GM12878 (cell line): Measurements from ENCODE around the gene PRDM16. TPM values are rescaled to one million over a fixed set of nuclear protein-coding genes. Genes with fewer than 3 reads are reported as not detected.

ENCODE experiments used
- ATAC-seq: fragments of 200-7000 bp; cut with Tn5 transposase; 3 replicates; pipeline ENCODE4 v1.9.1; 2020; ENCODE audit warnings: mild to moderate bottlenecking, moderate library complexity
- BruUV-seq: library from RNA; stranded (reverse); fragments of 400-500 nt; replicated peaks from 2 replicates; lab custom pipeline; 2021; lab: Mats Ljungman, UMichigan
- CTCF ChIA-PET: fragments of 300-600 bp; sonication (Branson Sonifier 250); formaldehyde crosslinking; extraction: SDS; loops from one replicate; lab custom pipeline; 2021; ENCODE audit warnings: inconsistent platforms; lab: Yijun Ruan, JAX
- POLR2A ChIA-PET: fragments of 350-600 bp; formaldehyde crosslinking; extraction: SDS; loops from one replicate; lab custom pipeline; 2021; ENCODE audit warnings: inconsistent platforms; lab: Charles Lee
- RAD21 ChIA-PET: fragments of 300-600 bp; sonication (Branson Sonifier 250); formaldehyde crosslinking; loops from one replicate; lab custom pipeline; 2023; ENCODE audit warnings: antibody characterized with exemption; ENCODE audit not compliant: unreplicated experiment; lab: Charles Lee
- SMC1A ChIA-PET: fragments of 300-600 bp; sonication (Branson Sonifier 250); formaldehyde crosslinking; loops from one replicate; lab custom pipeline; 2023; ENCODE audit not compliant: unreplicated experiment, uncharacterized antibody; lab: Charles Lee
- DNase-seq: peaks from one replicate; pipeline ENCODE4 v3.0.0-alpha.2; 2011; ENCODE audit warnings: low read depth, low spot score
- FAIRE-seq: peaks from 3 replicates; lab custom pipeline; 2011; peaks lifted over from hg19 to GRCh38; lab: Jason Lieb, UNC
- H2AFZ ChIP-seq: 2 replicates; pipeline ENCODE4 v1.6.0; 2011; ENCODE audit warnings: low read depth, low read length, control low read depth; ENCODE audit not compliant: control insufficient read depth
- H3K27ac ChIP-seq: 2 replicates; pipeline ENCODE4 v1.5.1; 2011; ENCODE audit warnings: control low read depth; ENCODE audit not compliant: control insufficient read depth, insufficient read depth
- H3K27me3 ChIP-seq, 2 experiments: replicated peaks in 1 of 2; 2 replicates each; pipeline versions ENCODE4 v1.6.0 to v1.6.1; 2011; ENCODE audit warnings: low read length in 1 of 2; ENCODE audit not compliant: control insufficient read depth in 2 of 2, insufficient read depth in 2 of 2
- H3K36me3 ChIP-seq, 2 experiments: 2 replicates each; pipeline ENCODE4 v1.5.1; 2011; ENCODE audit warnings: low read length in 1 of 2; ENCODE audit not compliant: control insufficient read depth in 2 of 2, insufficient read depth in 2 of 2
- H3K4me1 ChIP-seq: 2 replicates; pipeline ENCODE4 v1.6.1; 2011; ENCODE audit warnings: mild to moderate bottlenecking, low read length, moderate library complexity, mixed read lengths; ENCODE audit not compliant: control insufficient read depth, insufficient read depth
- H3K4me2 ChIP-seq: 2 replicates; pipeline ENCODE4 v1.6.0; 2011; ENCODE audit warnings: control low read depth; ENCODE audit not compliant: control insufficient read depth, insufficient read depth
- H3K4me3 ChIP-seq: fragments of 200-600 bp; sonication (generic); 2 replicates; pipeline ENCODE4 v1.5.1; 2016
- H3K79me2 ChIP-seq: 2 replicates; pipeline ENCODE4 v1.6.0; 2011; ENCODE audit warnings: low read length; ENCODE audit not compliant: control insufficient read depth, insufficient read depth
- H3K9ac ChIP-seq: 2 replicates; pipeline ENCODE4 v1.8.0; 2011; ENCODE audit warnings: low read length, control low read depth, mixed read lengths; ENCODE audit not compliant: control insufficient read depth, insufficient read depth
- H3K9me3 ChIP-seq: replicated peaks from 3 replicates; pipeline ENCODE4 v1.5.1; 2011; ENCODE audit warnings: mild to moderate bottlenecking, low read length; ENCODE audit not compliant: control insufficient read depth, insufficient read depth
- H4K20me1 ChIP-seq: 2 replicates; pipeline ENCODE4 v1.6.0; 2011; ENCODE audit not compliant: control insufficient read depth, insufficient read depth
- CBX3 ChIP-seq: fragments of 200-600 bp; sonication (generic); IDR thresholded peaks from 2 replicates; pipeline ENCODE4 v1.6.1; 2016; ENCODE audit warnings: low read depth, borderline replicate concordance
- CUX1 ChIP-seq: IDR thresholded peaks from 2 replicates; pipeline ENCODE4 v1.6.1; 2012; ENCODE audit warnings: improper control_type of control experiment, low read depth, low read length; ENCODE audit not compliant: insufficient replicate concordance
- REST ChIP-seq: IDR thresholded peaks from 2 replicates; pipeline ENCODE4 v1.6.1; 2012; ENCODE audit warnings: mild to moderate bottlenecking, low read depth, low read length
- WGBS: methylation state at CpG from one replicate; pipeline ENCODE4 v1.1.6; 2016; ENCODE audit warnings: low lambda C conversion rate; ENCODE audit not compliant: insufficient replicate concordance, insufficient coverage; ENCODE audit errors: missing lambda C conversion rate; 5-methylcytosine and 5-hydroxymethylcytosine counted together
- in situ Hi-C: fragments of 300-500 bp; cut with MboI; formaldehyde crosslinking; loops from 9 replicates; pipeline ENCODE4 v1.14.3; 2018; ENCODE audit warnings: mixed read lengths
- intact Hi-C: fragments of 100-400 bp; cut with micrococcal nuclease; formaldehyde crosslinking; loops from one replicate; pipeline ENCODE4 v1.14.2; 2022; ENCODE audit not compliant: unreplicated experiment
- polyA plus RNA-seq, 11 experiments: library from polyadenylated mRNA; depleted of rRNA in 4 of 11; unstranded in 6 of 11; stranded (reverse) in 5 of 11; fragments of >200 nt; fragmentation: Nextera tagmentation in 4 of 11; fragmentation: Illumina TruSeq in 1 of 11; extraction: Ambion mirVana in 4 of 11; extraction: Trizol in 1 of 11; gene quantifications; 1 replicate in 1 of 11; 2 replicates in 10 of 11; pipeline versions ENCODE4 v1.2.1 to v1.2.3, GENCODE V29; 2011 to 2016; ENCODE audit warnings: inconsistent platforms in 2 of 11, missing spikeins in 2 of 11, low read depth in 1 of 11
- total RNA-seq, 4 experiments: library from RNA; depleted of rRNA in 3 of 4; stranded (reverse); fragments of >200 nt in 3 of 4; fragmentation: Illumina TruSeq in 1 of 4; extraction: Trizol in 1 of 4; gene quantifications; 2 replicates each; pipeline versions ENCODE4 v1.2.1 to v1.2.3, GENCODE V29; 2013 to 2021

Gene PRDM16
- total and polyA plus RNA-seq, 10 of the 15 experiments (the other 5 are each of a cell fraction or from before 2014, with no cell fraction given): 0.03 TPM; not detected in 9

GRCh38 chr1:3069491-3070308, 697 bp downstream of the PRDM16 start:
- BruUV-seq: no TSS peak
- no peak for FAIRE-seq
- SMC1A ChIA-PET: no interaction called here
- in situ Hi-C loops: no loop called here
- Histone ChIP-seq H4K20me1 (no peaks in the 10 kb centered on the region), H3K9me3 (no peaks in the 10 kb centered on the region)
- CTCF ChIA-PET: no interaction called here
- TF ChIP-seq CUX1 (no peak), REST (no peak), CBX3 (no peak)
- TF ChIP-seq, all 136 proteins: peak for 0
- H3K27ac ChIP-seq: no peak overlapping the region
- H3K4me3 ChIP-seq: no peak overlapping the region
- H3K36me3 ChIP-seq: no peaks in the 10 kb centered on the region
- H2AFZ ChIP-seq: no peak overlapping the region
- H3K4me1 ChIP-seq: no peaks in the 10 kb centered on the region
- ATAC-seq (no peak), DNase-seq (no peak)
- POLR2A ChIA-PET: no interaction called here
- no peaks in the 10 kb centered on the region; a peak in 4 of 4 replicates for H3K27me3 ChIP-seq
- peak overlapping the region; percentile 33; the same call in 1 of the 2 replicates for H3K4me2 ChIP-seq
- RAD21 ChIA-PET: no interaction called here
- no peak overlapping the region for H3K9ac ChIP-seq
- 7% methylated on average over 20 of the region's 91 CpGs for WGBS
- H3K79me2 ChIP-seq: no peaks in the 10 kb centered on the region
- intact Hi-C loops: no loop called here
